NT2/D1 (cell line): ENCODE measurements around the gene COG2.
"Not testable (repeated sequence)": the region's sequence is repeated elsewhere in the genome, so short reads cannot be mapped to it uniquely, and the experiment has no call there.

ENCODE experiments used
- DNase-seq: peaks from one replicate; pipeline ENCODE4 v3.0.0-alpha.2; 2011; ENCODE audit warnings: low read depth, low spot score
- H3K27me3 ChIP-seq: 2 replicates; pipeline ENCODE4 v1.6.0; 2011; ENCODE audit warnings: mild to moderate bottlenecking; ENCODE audit not compliant: insufficient read length, insufficient read depth
- H3K36me3 ChIP-seq: 2 replicates; pipeline ENCODE4 v1.6.1; 2011; ENCODE audit warnings: mild to moderate bottlenecking, low read length, mixed read lengths; ENCODE audit not compliant: insufficient read depth, insufficient read length
- H3K4me1 ChIP-seq: 2 replicates; pipeline ENCODE4 v1.5.1; 2011; ENCODE audit not compliant: insufficient read depth, insufficient read length
- H3K4me3 ChIP-seq: 2 replicates; pipeline ENCODE4 v1.5.1; 2011; ENCODE audit warnings: low read depth; ENCODE audit not compliant: insufficient read length
- H3K9ac ChIP-seq: 2 replicates; pipeline ENCODE4 v1.6.0; 2011; ENCODE audit warnings: low read depth; ENCODE audit not compliant: insufficient read length
- H3K9me3 ChIP-seq: 2 replicates; pipeline ENCODE4 v1.5.1; 2011; ENCODE audit warnings: mild to moderate bottlenecking, low read length; ENCODE audit not compliant: insufficient read depth
- SUZ12 ChIP-seq: IDR thresholded peaks from 2 replicates; pipeline ENCODE4 v1.6.1; 2011; ENCODE audit not compliant: insufficient read length, insufficient read depth; ENCODE audit errors: extremely low read depth
- YY1 ChIP-seq: IDR thresholded peaks from 2 replicates; pipeline ENCODE4 v1.6.1; 2011; ENCODE audit not compliant: insufficient read length, insufficient read depth
- ZNF274 ChIP-seq: IDR thresholded peaks from 2 replicates; pipeline ENCODE4 v1.6.1; 2011; ENCODE audit warnings: mild to moderate bottlenecking, low read depth, low read length

Gene COG2

GRCh38 chr1:230696722-230697437, 54.6 kb downstream of the COG2 start:
- no peak overlapping the region for H3K4me3 ChIP-seq
- no peaks in the 10 kb centered on the region for H3K27me3 ChIP-seq
- no peak for DNase-seq
- TF ChIP-seq SUZ12 (no peak), YY1 (no peak), ZNF274 (no peak)
- no peak overlapping the region for H3K9ac ChIP-seq
- H3K9me3 ChIP-seq: no peaks in the 10 kb centered on the region
- H3K36me3 ChIP-seq: peaks cover 32% of the 10 kb centered on the region
- H3K4me1 ChIP-seq: peaks cover 7% of the 10 kb centered on the region

DNA sequence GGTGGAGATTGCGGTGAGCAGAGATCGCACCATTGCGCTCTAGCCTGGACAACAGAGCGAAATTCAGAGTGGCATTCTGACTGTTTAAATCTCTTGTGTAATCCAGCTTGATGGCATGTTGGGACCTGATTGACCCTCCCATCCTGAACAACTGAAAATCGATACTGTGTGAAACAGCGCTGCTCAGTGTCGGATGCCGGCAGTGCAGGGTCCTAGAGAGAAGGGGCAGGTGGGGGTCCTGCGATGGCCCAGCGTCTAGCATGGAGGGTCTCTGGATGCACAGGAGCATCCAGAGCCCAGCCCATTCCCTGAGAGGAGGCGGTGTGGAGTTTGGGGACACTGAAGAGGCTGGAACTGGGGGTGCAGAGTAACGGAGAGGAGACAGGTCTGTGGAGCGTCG, 55.8 kb downstream of the COG2 start:
- no peak for DNase-seq
- no peaks in the 10 kb centered on the region for H3K27me3 ChIP-seq

GRCh38 chr1:230698964-230699363, 56.7 kb downstream of the COG2 start:
- H3K27me3 ChIP-seq, H3K9me3 ChIP-seq, H3K4me1 ChIP-seq, DNase-seq, H3K9ac ChIP-seq, H3K4me3 ChIP-seq: not testable (repeated sequence)
- H3K36me3 ChIP-seq: peaks cover 11% of the 10 kb centered on the region

More for the DNA sequence above, 55.8 kb downstream of the COG2 start:
- Histone ChIP-seq H3K4me1 (peaks cover 7% of the 10 kb centered on the region), H3K9me3 (no peaks in the 10 kb centered on the region), H3K36me3 (peaks cover 20% of the 10 kb centered on the region), H3K4me3 (no peak overlapping the region), H3K9ac (no peak overlapping the region)
- TF ChIP-seq ZNF274 (no peak), SUZ12 (no peak), YY1 (no peak)

DNA sequence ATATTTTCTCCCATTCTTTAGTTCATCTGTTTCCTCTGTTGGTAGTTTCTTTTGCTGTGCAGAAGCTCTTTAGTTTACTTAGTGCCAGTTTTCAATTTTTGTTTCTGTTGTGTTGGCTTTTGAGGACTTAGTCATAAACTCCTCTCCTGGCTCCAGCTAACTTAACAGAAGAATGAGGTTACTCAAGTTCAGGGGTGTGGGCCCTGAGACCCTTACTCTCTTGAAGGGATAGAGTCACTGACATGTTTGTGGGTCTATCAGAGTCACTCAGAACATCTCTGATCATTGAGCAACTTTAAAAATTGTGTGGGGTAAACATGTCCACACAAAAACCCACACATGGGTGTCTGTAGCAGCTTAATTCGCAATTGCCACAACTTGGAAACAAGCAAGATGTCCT, 57.4 kb downstream of the COG2 start:
- Histone ChIP-seq H3K4me3 (no peak overlapping the region), H3K4me1 (peaks cover 4% of the 10 kb centered on the region), H3K36me3 (peaks cover 7% of the 10 kb centered on the region), H3K9ac (no peak overlapping the region), H3K27me3 (no peaks in the 10 kb centered on the region), H3K9me3 (no peaks in the 10 kb centered on the region)
- TF ChIP-seq YY1 (no peak), ZNF274 (no peak), SUZ12 (no peak)
- no peak for DNase-seq

- Histone ChIP-seq H3K9me3 (no peaks in the 10 kb centered on the region), H3K9ac (no peak overlapping the region), H3K4me1 (peaks cover under 1% of the 10 kb centered on the region), H3K36me3 (peaks cover 3% of the 10 kb centered on the region), H3K4me3 (no peak overlapping the region), H3K27me3 (no peaks in the 10 kb centered on the region)
- DNase-seq: no peak
- TF ChIP-seq ZNF274: no peak
- no peak for TF ChIP-seq SUZ12
- no peak for TF ChIP-seq YY1
These were observed 57.9 kb downstream of the COG2 start for GRCh38 chr1:230700132-230700531.

DNA sequence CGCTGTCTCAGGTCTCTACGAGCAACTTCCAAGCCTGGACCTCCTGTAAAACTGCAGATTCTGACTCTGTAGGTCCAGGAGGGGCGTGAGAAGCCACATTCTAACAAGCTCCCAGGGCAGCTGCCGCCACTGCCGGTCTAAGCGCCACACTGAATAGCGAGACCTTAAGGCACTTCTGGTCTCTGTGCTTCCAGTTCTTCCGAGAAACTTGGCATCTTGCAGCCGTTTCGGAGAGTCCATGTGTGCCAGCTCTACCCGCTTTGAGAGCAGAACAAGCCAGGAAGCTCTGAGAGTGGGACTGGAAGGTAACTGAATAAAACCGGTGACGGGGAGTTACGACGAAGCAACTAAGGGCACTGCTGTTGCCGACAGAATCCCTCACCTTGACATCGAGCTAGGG, 59.2 kb downstream of the COG2 start:
- no peak overlapping the region for H3K9ac ChIP-seq
- H3K9me3 ChIP-seq: no peaks in the 10 kb centered on the region
- H3K27me3 ChIP-seq: no peaks in the 10 kb centered on the region
- DNase-seq: no peak
- H3K36me3 ChIP-seq: no peaks in the 10 kb centered on the region
- TF ChIP-seq ZNF274 (no peak), SUZ12 (no peak), YY1 (no peak)
- H3K4me3 ChIP-seq: no peak overlapping the region
- no peaks in the 10 kb centered on the region for H3K4me1 ChIP-seq

DNA sequence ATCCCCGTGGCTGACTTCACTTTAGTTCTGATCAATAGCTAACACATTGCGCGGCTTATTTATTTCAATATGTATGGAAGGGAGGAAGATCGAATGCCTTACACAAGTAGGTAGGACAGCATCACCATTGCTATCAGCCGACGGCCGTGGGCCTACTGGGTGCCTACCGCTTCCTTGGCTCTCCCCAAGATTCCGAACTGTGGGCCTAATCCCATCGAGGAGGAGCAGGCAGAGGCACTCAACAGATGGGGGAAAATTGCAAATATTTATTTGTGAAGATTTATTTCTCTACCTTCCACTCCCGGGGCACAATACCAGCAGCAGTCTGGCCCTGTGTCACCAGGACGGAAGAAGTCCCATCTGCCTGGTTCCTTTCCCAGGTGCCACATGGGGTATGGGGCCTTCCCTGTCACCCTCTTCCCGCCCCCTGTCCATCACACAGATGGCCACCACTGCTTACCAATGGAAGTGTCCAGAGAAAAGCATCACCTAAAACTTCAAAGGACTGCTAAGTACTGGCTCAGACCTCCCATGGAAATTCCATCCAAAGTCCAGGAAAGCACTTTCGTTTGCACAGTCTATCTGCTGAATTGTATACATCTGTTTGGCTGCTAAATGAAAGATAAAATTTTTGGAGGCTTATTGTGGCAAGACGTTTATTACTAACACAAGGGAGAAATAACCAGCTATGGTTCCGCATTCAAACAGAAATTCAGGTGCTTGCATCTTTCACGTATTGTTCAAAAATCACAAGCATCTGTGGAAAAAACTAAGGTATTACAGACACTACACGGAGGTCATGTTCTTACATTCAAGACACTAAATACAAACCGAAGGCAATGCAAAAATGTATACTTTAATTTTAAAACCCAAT, 59.9 kb downstream of the COG2 start:
- Histone ChIP-seq H3K9me3 (no peaks in the 10 kb centered on the region), H3K27me3 (no peaks in the 10 kb centered on the region), H3K4me1 (no peaks in the 10 kb centered on the region), H3K9ac (no peak overlapping the region), H3K36me3 (no peaks in the 10 kb centered on the region), H3K4me3 (no peak overlapping the region)
- DNase-seq: no peak
- TF ChIP-seq ZNF274 (no peak), YY1 (no peak), SUZ12 (no peak)
